HG02970 (cell line): ENCODE data around the gene KCTD3.

ENCODE experiments used
- ATAC-seq: cut with Tn5 transposase; IDR thresholded peaks from one replicate; pipeline ENCODE4 v1.9.1; 2021; ENCODE audit warnings: mild to moderate bottlenecking, moderate library complexity, moderate number of reproducible peaks; ENCODE audit not compliant: unreplicated experiment, low FRiP score

The KCTD3 gene

DNA sequence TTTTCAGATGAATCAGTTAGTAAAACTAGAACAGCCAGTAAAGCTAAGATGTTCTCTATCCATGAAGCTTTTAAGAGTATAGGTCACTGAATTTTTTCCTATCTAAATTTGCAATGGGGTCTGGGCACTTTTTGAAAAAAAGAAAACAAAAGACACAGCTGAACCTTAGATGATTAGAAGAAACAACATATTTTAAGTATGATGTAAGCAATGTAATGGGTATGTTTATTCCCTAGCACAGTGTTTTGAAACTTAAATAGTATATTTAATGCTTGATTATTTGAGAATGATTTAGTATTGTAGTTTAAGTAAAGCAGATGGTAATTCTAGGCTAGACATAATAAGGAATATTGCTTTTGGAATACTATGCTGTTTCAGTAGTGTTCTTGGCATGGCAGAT, 36.2 kb downstream of the KCTD3 start:
- ATAC-seq = no peak

DNA sequence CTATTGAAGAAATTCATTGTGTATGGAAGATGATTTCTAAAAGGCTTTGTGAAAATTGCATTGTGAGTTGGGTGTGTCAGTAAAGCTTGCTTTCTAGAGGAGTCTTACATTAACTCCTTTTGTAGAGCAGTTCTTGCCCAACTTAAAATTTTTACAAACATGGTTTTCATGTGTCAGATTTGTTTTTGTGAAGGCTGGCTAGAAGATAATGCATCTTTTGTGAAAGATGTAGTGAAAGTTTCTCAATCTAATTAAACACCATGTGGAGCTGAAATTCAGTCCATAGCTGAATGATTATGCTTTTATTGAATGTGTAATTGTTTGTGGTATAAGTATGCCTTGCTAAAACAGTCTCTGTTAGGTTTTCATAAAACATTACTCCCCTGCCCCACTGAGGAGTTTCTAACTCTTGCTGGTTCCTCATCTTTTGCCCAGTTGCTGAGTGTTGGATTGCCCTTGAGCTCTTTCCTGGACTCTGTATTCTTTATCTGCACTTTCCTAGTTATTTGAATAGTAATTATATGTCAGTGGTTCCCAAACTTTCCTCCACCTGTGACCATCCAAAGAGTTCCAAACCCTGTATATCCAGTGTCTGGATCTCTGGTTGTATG, 38.0 kb downstream of the KCTD3 start:
- ATAC-seq = no peak

DNA sequence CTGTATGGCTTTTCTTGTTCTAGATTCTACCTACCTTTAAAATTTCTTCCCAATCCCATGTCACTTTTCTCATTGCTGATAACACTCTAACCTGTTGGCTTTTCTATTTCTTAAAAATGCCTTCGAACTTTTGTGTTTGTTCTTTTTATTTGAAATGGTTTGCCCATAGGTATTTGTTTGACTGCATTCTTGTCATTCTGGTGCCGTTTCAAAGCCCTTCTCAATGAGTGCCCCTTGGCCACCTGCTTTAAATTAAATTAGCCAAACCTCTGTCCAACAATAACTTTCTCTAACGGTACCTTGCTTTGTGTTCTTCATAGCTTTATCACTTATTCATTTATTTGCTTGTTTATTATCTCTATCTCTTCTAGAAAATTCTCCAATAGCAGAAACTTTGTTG, 38.9 kb downstream of the KCTD3 start:
- no peak for ATAC-seq

DNA sequence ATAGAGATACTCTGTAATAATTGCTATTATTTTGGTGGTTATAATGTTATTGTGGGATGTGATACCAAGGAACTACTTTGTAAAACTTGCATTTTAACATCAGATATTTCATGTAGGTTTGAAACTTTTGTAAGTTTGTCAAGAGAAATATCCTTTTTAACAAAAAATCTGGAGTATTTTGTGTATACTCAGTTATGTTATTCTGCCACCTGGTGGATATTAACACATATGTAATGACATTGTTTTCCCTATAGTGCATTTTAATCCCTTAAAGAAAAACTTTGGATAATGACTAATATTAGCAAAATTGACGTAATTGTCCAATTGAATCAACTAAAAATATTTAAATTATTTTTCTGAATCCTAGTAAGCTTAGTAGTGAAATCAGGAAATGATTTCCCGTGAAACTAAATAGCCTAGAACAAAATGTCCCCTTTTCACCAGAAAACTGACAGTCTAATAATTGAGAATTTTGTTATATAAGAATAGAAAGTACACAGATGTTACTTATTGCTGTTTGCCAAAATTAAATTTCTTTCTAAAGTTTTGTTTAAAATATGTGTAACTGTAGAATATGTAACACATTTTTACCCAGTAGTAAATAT, 39.6 kb downstream of the KCTD3 start:
- ATAC-seq = no peak

DNA sequence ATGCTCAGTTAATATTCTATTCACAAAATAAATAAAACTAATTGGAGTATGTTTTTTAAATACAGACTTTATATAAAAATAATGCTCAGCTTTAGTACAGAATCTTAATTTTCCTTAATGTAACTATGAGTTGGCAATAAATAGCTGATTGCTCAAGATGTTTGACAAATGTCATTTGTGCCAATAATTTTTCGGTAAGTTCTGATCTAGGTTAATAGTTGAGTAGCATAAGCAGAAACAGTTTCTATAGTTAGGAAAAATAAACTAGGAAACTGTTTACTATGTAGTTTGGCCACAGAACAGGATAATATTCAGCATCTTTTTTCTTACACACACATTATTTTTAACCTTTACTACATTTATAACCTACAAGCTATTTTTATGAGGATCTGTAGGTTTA, 40.3 kb downstream of the KCTD3 start:
- ATAC-seq = no peak

DNA sequence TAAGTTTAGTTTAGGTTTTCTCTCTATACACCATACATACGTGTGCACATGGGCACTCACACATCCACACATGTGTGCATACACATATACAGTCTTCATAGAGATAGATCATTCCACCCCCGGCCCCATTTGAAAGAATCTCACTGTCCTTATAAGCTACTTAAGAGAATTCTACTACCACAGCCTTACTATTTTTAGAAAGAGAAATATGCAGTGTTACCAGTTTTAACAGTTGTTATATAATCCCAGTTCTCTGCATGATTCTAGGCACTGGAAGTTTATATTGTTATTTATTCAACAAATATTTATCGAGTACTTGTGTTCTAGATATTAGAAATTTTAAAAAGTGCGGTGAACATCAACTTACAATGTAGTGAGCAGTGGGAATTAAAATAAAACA, 41.5 kb downstream of the KCTD3 start:
- no peak for ATAC-seq

DNA sequence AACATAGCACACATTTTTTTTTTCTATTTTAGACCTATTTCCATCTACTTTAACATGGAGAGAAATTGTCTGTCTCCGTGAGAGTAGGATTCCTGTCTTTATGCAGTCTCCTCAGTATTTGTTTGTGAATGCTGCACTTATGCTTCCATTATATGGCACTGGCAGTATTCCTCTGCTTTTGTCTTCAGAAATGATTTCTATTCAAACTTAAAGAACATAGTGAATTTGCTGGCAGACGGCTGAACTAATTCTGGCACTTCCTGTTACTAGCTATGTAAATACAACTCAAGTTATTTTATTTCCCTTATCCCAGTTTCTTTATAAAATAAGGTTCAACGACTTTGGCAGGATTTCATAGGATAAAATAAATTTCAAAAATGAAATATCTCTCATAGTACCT, 45.3 kb downstream of the KCTD3 start:
- no peak for ATAC-seq

DNA sequence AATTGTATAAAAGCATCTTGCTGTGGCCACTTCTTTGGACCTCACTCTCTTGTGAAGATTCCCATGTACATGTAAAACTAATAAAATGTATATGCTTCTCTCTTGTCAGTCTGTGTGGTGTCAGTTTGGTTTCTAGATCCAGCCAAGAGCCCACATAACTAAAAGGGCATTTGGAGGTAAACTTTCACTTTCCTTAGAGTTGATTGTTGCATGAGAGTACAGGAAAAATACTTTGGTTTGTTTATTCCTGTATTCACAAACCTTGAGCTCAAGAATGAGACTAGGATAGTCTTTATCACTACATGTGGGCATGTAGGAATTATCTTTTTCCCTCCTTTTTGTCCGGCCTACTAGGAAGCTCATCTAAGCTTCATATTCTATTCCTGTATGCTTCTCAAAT, 50.9 kb downstream of the KCTD3 start:
- ATAC-seq = no peak

DNA sequence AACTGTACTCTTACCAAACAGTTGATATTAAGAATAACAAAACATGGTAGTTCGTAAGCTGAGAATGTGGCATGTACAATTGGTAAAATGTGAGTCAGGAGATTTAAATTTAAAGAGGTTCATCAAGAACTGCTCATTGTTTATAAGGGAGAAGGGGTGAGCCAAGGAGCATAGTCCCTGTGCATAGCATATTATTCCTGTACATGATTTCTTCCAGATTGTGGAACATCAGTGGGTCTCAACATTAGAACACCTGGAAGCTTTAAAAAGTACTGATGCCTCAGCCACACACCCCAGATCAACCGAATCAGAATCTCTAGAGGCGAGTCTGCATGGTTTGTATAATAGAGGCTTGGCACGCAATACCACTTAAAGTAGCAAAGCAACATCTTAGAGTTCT, 56.1 kb downstream of the KCTD3 start:
- no peak for ATAC-seq

DNA sequence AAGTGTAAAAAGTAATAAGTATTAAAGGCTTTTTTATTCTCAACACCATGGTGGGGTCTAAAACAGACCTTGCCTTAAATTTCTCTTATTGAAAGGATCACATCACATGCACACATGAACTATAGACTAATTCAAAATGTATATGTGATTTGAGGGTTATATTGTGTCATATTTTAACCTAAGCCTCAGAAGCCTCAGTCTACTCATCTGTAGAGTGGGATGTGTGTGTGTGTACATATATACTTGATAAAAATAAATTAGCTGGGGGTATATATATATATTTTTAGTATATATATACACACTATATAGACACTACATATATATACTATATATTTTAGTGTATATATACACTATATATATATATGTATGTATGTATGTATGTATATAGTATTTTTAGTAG, 58.8 kb downstream of the KCTD3 start:
- no peak for ATAC-seq

DNA sequence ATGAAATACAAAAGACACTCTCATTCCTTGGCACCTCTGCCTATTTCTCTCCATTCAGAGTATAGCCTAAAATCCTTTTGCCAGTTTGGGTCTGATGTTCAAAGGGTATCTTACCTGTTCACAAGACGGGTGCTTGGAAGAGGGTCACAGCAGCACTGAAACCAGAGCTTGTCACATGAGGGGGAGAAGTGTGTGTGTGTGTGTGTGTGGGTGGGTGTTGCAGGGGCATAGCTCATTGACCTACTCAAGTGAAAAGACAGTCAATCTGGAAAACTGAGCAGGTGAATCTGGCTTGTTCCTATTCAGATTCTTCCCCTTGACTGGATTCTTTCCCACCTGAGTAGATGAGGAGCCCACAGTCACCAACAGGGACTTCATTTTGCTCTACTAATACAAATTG, 63.9 kb downstream of the KCTD3 start:
- ATAC-seq = no peak

DNA sequence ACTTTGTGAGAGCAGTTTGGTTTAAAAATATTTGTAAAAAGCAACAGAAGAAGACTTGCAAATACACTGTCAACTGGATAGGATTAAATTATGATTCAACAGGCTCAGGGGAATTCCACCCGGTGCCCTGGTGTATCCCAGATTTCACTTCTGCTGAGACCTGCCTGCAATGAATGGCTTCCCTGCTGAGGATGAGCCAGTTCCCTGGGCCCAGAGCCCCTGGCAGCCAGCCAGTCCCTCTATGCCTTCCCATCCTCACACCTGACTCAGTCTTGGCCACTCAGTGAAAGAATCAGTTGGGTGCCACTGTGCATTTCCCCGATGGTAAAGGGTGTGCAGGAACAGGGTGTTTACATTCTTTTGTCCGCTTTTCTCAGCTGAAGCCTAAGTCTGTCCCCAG, 64.4 kb downstream of the KCTD3 start:
- no peak for ATAC-seq

DNA sequence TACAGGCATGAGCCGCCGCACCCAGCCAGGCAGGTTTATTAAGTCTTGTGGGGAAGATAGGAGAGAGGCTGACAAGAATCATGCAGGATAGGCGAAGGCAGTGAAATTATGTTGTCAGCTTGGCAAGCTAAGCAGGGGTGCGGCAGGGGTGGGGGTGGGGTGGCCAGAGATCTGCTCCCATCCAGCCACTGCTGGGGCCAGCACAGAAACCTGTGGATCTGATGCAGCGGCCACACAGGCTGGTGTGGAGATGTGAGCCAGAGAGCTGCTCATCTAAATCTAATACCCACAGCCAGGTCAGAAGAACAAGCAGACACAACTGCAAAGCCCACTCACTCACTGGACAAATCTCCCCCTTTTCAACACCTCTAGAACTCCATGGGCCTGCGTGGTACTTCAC, 68.7 kb downstream of the KCTD3 start:
- ATAC-seq = no peak

DNA sequence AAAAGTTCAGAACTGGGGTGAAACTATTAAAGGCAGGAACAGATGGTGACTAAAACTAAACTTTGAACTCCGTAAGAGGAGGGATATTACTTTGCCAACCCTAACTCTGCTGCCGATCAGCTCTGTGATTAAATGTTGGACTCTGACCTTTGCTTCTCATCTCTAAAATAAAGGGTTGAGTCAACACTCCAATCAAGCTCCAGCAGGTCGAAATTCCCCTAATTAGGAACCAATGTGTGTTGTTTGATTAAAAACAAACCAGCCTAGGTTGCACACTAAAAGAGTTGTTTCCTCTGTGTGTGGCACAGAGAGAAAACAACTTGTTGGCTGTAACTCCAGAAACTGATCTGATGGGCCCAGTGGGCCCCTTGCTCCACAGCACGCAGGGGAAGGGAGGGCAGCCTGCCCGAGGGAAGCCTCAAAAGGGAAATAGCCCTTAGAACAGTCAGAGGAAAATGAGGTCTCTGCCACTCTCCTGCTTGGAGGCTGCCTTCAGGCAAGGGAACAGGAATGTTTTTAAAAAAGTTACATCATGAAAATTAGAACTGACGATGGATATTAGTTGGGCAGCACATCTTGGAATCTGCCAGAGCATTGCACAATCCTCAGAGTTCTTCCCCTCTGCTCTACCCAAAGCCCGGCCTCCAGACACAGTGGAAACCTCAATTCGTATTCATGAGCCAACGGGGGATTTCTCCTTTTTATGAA, 69.3 kb downstream of the KCTD3 start:
- ATAC-seq = no peak

DNA sequence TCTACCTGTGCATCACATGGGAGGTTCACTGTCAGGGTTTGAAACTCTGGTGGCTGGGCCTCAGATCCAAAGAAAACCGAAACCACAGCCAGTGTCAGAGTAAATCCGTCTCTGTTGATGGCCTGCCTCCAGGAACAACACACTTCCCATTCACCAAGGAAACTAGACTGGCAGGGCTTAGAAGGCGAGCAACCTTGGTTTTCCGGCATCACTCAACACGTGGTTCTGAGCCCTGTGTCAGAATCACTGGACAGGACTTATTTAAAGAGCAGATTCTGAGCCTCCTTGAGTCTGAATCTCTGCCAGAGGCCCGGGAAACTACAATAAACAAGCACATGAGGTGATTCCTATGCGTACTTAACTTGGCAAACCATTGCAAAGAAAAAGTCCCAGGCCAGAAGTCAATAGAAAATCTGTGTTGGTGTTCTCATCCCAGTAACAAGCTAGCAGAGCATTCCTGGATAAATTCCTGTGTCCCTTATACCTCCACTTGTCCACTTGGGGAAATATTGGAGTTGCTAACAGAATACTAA, 70.0 kb downstream of the KCTD3 start:
- no peak for ATAC-seq

DNA sequence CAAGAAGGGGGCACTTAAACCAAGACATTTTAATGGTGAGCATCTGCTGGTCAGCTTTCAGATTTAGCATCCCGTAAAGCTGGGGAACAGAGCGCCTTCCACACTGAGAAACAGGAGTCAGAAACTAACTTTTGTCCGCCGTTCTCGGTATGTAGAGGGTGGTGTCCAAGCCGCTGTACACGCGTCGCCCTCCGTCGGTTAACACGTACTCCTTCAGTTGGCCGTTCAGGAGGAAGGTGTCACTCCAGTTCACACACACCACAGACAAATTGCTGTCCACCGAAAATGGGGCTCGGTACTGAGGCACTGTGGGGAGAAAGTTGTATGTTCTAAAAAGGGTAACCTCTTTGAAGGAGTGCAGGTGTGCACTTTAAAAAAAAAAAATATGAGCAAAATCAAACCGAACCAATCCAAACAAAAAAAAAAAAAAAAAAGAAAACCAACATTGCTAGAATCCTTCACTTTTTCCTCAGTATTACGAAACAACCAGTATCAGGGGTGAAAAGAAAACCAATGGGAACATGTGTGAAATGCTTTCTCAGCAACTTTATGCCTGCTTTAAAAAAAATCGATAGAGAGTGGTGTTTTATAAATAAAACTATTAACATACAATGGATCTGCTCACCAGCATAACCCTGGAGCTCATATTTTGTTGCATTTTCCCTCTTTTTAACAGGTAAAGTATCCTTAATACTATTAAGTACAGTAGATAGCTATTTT, 73.5 kb downstream of the KCTD3 start:
- ATAC-seq = no peak

DNA sequence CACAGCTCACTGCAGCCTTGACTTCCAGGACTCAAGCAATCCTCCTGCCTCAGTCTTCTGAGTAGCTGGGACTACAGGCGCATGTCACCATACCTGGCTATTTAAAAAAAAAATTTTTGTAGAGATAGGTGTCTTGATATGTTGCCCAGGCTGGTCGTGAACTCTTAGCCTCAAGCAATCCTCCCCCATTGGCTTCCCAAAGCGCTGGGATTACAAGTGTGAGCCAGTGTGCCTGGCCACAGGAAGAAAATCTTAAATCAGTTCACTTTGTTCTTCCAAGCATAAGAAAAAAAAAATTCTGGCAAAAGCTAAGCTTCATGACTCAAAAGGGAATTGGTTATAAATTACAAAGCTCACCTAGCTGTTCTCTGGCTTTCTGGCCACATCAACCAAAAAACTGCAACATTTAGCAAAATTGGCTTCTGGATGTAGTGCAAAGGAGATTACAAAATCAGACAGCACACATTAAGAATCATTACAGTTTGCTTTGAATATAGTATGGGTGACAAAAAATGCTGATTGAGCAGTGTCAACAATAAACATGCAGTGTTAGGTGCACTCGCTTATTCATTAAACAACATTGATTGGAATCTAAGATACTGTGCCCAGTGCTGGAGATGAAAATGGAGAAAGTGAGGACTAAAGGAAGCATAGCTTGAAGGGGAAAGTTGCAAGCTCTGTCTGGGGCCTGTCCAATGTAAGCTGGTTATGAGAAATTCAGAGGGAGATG, 76.7 kb downstream of the KCTD3 start:
- no peak for ATAC-seq

DNA sequence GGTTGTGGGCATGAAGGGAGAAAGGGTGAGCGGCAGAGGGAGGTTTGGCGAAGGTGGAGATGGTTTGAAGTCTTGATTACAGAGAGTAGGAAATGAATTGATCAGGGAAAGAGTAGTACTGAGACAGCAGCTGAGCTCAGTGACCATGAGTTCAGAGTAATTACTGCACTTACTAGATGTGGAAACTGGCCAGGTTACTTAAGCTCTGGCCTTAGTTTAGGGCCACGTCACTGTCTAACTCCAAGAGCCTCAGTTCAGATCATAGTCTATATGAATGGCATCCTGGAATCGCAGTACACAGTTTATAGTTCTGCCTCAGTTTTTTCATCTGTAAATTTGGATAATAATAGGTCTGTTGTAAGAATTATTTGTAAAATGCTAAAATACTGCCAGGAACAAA, 78.1 kb downstream of the KCTD3 start:
- ATAC-seq = no peak

DNA sequence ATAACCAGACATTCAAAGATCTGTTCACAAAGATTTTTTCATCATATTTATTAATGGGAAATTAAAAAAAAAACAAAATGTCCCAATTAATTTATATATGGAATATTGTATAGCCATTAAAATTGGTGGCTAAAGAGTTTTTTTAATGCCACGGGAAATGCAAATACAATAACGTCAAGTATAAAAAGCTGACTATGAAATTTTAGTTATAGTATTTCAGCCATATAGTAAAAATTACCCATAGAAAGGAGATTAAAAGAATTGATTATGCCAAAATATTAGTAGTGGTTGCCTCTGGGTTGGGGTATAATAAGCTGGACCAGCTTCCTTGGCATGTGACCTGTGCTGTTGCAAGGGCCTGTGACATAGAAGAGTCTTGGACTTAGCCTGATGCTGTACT, 78.8 kb downstream of the KCTD3 start:
- ATAC-seq = no peak

DNA sequence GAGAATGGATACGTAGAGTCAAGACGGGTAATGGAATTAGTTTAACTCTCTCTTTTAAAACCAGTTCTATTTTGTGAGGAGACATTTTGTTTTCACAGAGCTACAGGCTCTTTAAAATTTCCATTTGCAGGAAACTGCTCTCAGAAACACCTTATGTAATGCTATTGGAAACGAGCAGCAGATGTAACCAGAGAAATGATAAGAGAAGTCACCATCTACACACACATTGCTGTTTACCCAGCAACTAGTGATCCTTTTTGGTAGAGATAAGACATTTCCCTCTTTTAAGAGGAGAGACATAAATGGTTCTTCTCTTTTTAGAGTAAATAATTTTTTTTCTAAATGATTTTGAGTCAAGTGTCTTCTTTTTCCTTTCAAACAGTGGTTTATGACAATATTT, 80.6 kb downstream of the KCTD3 start:
- ATAC-seq = no peak

DNA sequence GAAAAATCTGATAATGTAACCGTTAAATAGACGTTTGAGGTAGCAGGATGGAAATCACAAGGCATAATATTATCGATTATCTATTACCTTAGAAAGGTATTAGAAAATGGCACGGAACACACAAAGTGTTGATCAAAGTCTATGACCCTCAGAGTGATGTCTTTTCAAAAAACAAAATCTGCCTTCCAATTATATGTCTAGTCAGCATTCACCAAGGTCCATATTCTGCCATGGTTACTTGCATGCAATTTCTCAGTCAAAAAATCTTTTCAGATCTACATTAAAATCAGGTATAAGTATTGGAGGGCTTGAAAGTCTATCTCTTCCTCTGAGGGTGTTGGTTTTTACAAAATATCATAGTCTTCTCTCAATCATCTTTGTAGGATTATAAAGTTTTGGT, 81.9 kb downstream of the KCTD3 start:
- ATAC-seq = no peak
